H1 (cell line): ENCODE data around the gene ITPR3. TPM values are rescaled to one million over a fixed set of nuclear protein-coding genes. Genes with fewer than 3 reads are reported as not detected.

Source experiments
- CTCF ChIA-PET: fragments of 300-600 bp; sonication (Branson Sonifier 250); formaldehyde crosslinking; loops from one replicate; lab custom pipeline; 2021; ENCODE audit not compliant: partially characterized antibody; lab: Charles Lee
- POLR2A ChIA-PET: fragments of 300-600 bp; sonication (Branson Sonifier 250); formaldehyde crosslinking; loops from one replicate; lab custom pipeline; 2021; ENCODE audit warnings: inconsistent platforms; ENCODE audit not compliant: partially characterized antibody; lab: Charles Lee
- DNase-seq, 2 experiments: peaks; one replicate each; pipeline versions ENCODE4 v3.0.0 to v3.0.0-alpha.2; 2010 to 2022; ENCODE audit warnings: low spot score in 2 of 2, low read depth in 1 of 2, mixed read lengths in 1 of 2
- FAIRE-seq: peaks from 2 replicates; lab custom pipeline; 2011; peaks lifted over from hg19 to GRCh38; lab: Jason Lieb, UNC
- H2AFZ ChIP-seq: 2 replicates; pipeline ENCODE4 v1.8.1; 2012; ENCODE audit warnings: low read length, inconsistent platforms
- H2AK5ac ChIP-seq: 2 replicates; pipeline ENCODE4 v1.6.1; 2013; ENCODE audit warnings: low read depth, low read length
- H2BK120ac ChIP-seq: replicated peaks from 2 replicates; pipeline ENCODE3; 2013; ENCODE audit warnings: low read depth, low read length, inconsistent platforms
- H2BK12ac ChIP-seq: 2 replicates; pipeline ENCODE4 v1.6.1; 2013; ENCODE audit warnings: low read depth, low read length
- H2BK15ac ChIP-seq: 2 replicates; pipeline ENCODE4 v1.6.1; 2013; ENCODE audit warnings: low read length
- H2BK20ac ChIP-seq: 2 replicates; pipeline ENCODE4 v1.6.1; 2013; ENCODE audit warnings: low read length
- H2BK5ac ChIP-seq: 2 replicates; pipeline ENCODE4 v1.6.1; 2013; ENCODE audit warnings: low read depth, low read length
- H3K14ac ChIP-seq: 2 replicates; pipeline ENCODE4 v1.6.1; 2013; ENCODE audit warnings: inconsistent platforms; ENCODE audit not compliant: insufficient read length
- H3K18ac ChIP-seq: 2 replicates; pipeline ENCODE4 v1.6.1; 2013; ENCODE audit warnings: low read length; ENCODE audit errors: extremely low read depth
- H3K23ac ChIP-seq: 2 replicates; pipeline ENCODE4 v1.6.1; 2013; ENCODE audit warnings: inconsistent platforms; ENCODE audit not compliant: insufficient read length
- H3K23me2 ChIP-seq: 2 replicates; pipeline ENCODE4 v1.6.1; 2013; ENCODE audit warnings: low read depth, low read length
- H3K27ac ChIP-seq: 2 replicates; pipeline ENCODE4 v1.6.1; 2011; ENCODE audit warnings: low read depth, low read length, inconsistent platforms
- H3K27me3 ChIP-seq, 4 experiments: replicated peaks in 1 of 4; 1 replicate in 1 of 4; 2 replicates in 3 of 4; pipeline versions ENCODE4 v1.6.1 to v1.8.1; 2011 to 2013; ENCODE audit warnings: low read length in 3 of 4, mild to moderate bottlenecking in 3 of 4, inconsistent platforms in 2 of 4, mixed read lengths in 2 of 4, moderate library complexity in 1 of 4; ENCODE audit not compliant: control insufficient read depth in 3 of 4, insufficient read depth in 3 of 4; ENCODE audit errors: extremely low read depth in 1 of 4
- H3K36me3 ChIP-seq, 4 experiments: 2 replicates each; pipeline versions ENCODE4 v1.6.1 to v1.8.1; 2011 to 2013; ENCODE audit warnings: mild to moderate bottlenecking in 4 of 4, low read length in 3 of 4, moderate library complexity in 2 of 4, control low read depth in 1 of 4, inconsistent platforms in 1 of 4; ENCODE audit not compliant: insufficient read depth in 4 of 4, control insufficient read depth in 2 of 4
- H3K4ac ChIP-seq: replicated peaks from 2 replicates; pipeline ENCODE3; 2013; ENCODE audit warnings: low read length, low read depth, mixed read lengths, inconsistent platforms; ENCODE audit not compliant: insufficient read length
- H3K4me1 ChIP-seq, 4 experiments: replicated peaks in 1 of 4; 1 replicate in 1 of 4; 2 replicates in 3 of 4; pipeline versions ENCODE4 v1.6.1 to v1.8.1; 2011 to 2013; ENCODE audit warnings: low read length in 3 of 4, inconsistent platforms in 2 of 4, mixed read lengths in 1 of 4; ENCODE audit not compliant: insufficient read depth in 4 of 4, control insufficient read depth in 3 of 4
- H3K4me2 ChIP-seq, 2 experiments: 2 replicates each; pipeline versions ENCODE4 v1.6.1 to v1.8.1; 2011 to 2013; ENCODE audit warnings: low read depth in 2 of 2, low read length in 2 of 2, control low read depth in 1 of 2, inconsistent platforms in 1 of 2, mild to moderate bottlenecking in 1 of 2; ENCODE audit not compliant: insufficient read depth in 1 of 2
- H3K4me3 ChIP-seq, 4 experiments: fragments of 200-600, 300-600 bp in 1 of 4; sonication (generic), shearing (Covaris generic), sonication (Bioruptor Twin) in 1 of 4; 2 replicates each; pipeline versions ENCODE4 v1.5.1 to v1.8.1; 2011 to 2016; ENCODE audit warnings: low read length in 4 of 4, low read depth in 3 of 4, control low read depth in 2 of 4, inconsistent platforms in 2 of 4, mild to moderate bottlenecking in 2 of 4, mixed read lengths in 1 of 4, moderate library complexity in 1 of 4; ENCODE audit not compliant: insufficient read depth in 2 of 4; ENCODE audit errors: extremely low read depth in 1 of 4
- H3K56ac ChIP-seq: replicated peaks from 2 replicates; pipeline ENCODE3; 2013; ENCODE audit warnings: low read depth, mild to moderate bottlenecking, mixed read lengths, low read length, inconsistent platforms; ENCODE audit not compliant: insufficient read length
- H3K79me1 ChIP-seq: 2 replicates; pipeline ENCODE4 v1.6.1; 2013; ENCODE audit warnings: low read depth, low read length, control low read depth
- H3K79me2 ChIP-seq, 2 experiments: 2 replicates each; pipeline versions ENCODE4 v1.6.1 to v1.8.1; 2012 to 2013; ENCODE audit warnings: low read length in 2 of 2, mild to moderate bottlenecking in 2 of 2, inconsistent platforms in 1 of 2; ENCODE audit not compliant: insufficient read depth in 2 of 2, control insufficient read depth in 1 of 2
- H3K9ac ChIP-seq, 4 experiments: replicated peaks in 1 of 4; 1 replicate in 1 of 4; 2 replicates in 3 of 4; pipeline versions ENCODE4 v1.6.1 to v1.8.1; 2011 to 2013; ENCODE audit warnings: low read depth in 3 of 4, low read length in 3 of 4, control low read depth in 2 of 4, mild to moderate bottlenecking in 2 of 4, moderate library complexity in 2 of 4, inconsistent platforms in 1 of 4; ENCODE audit errors: extremely low read depth in 1 of 4
- H3K9me3 ChIP-seq, 2 experiments: 2 replicates each; pipeline versions ENCODE4 v1.6.1 to v1.8.1; 2012 to 2013; ENCODE audit warnings: mild to moderate bottlenecking in 2 of 2, moderate library complexity in 2 of 2, control low read depth in 1 of 2, inconsistent platforms in 1 of 2, low read depth in 1 of 2, low read length in 1 of 2, mixed read lengths in 1 of 2; ENCODE audit not compliant: insufficient read depth in 2 of 2
- H4K20me1 ChIP-seq, 2 experiments: replicated peaks in 1 of 2; 2 replicates each; pipeline versions ENCODE3 to v1.8.1; 2011 to 2013; ENCODE audit warnings: inconsistent platforms in 2 of 2, low read length in 2 of 2, mild to moderate bottlenecking in 1 of 2; ENCODE audit not compliant: insufficient read depth in 2 of 2, control insufficient read depth in 1 of 2
- H4K5ac ChIP-seq: 2 replicates; pipeline ENCODE4 v1.6.1; 2013; ENCODE audit warnings: low read length, low read depth, mixed read lengths, inconsistent platforms; ENCODE audit not compliant: insufficient read length
- H4K8ac ChIP-seq: 2 replicates; pipeline ENCODE4 v1.8.0; 2013; ENCODE audit warnings: mild to moderate bottlenecking, moderate library complexity, low read length, inconsistent platforms; ENCODE audit not compliant: insufficient read depth; ENCODE audit errors: extremely low read depth
- H4K91ac ChIP-seq: replicated peaks from 2 replicates; pipeline ENCODE3; 2013; ENCODE audit warnings: low read length, mixed read lengths, inconsistent platforms; ENCODE audit not compliant: insufficient read length
- CHD2 ChIP-seq: IDR thresholded peaks from 2 replicates; pipeline ENCODE4 v1.6.1; 2012; ENCODE audit warnings: low read length, improper control_type of control experiment
- WGBS, 2 experiments: shearing (Covaris generic) in 1 of 2; methylation state at CpG; one replicate each; pipeline versions ENCODE4 v1.1.6 to v1.1.7; 2013 to 2015; ENCODE audit warnings: low lambda C conversion rate in 2 of 2, mixed read lengths in 2 of 2, inconsistent platforms in 1 of 2, low coverage in 1 of 2, missing lambda C conversion rate in 1 of 2; ENCODE audit not compliant: insufficient replicate concordance in 2 of 2, insufficient coverage in 1 of 2, insufficient read length in 1 of 2; ENCODE audit errors: extremely low coverage in 1 of 2, missing lambda C conversion rate in 1 of 2; 5-methylcytosine and 5-hydroxymethylcytosine counted together
- polyA plus RNA-seq, 7 experiments: library from polyadenylated mRNA; depleted of rRNA in 3 of 7; stranded (reverse) in 5 of 7; unstranded in 2 of 7; fragments of >200 nt in 5 of 7; fragments of 200-250 nt in 2 of 7; gene quantifications; 1 replicate in 5 of 7; 2 replicates in 1 of 7; 4 replicates in 1 of 7; pipeline versions ENCODE4 v1.2.1 to v1.2.3, GENCODE V29; 2011 to 2013; ENCODE audit warnings: missing spikeins in 2 of 7, mixed read lengths in 2 of 7
- total RNA-seq: library from RNA; stranded (reverse); fragmentation: NEBNext Ultra II Directional; extraction: Animal tissue kit (Norgen Biotek cat#: 25700); gene quantifications from 2 replicates; pipeline ENCODE4 v1.2.1, GENCODE V29; 2021

ITPR3 gene
- total and polyA plus RNA-seq, 2 of the 8 experiments (the other 6 are each of a cell fraction or from before 2014, with no cell fraction given) = 29.1 to 45.7 TPM

- no peak overlapping the region for H3K4ac ChIP-seq
- FAIRE-seq (no peak), DNase-seq (no peak)
- H4K91ac ChIP-seq = no peak overlapping the region
- H4K20me1 ChIP-seq = peaks cover 0 to 9% of the 10 kb centered on the region in 2 experiments
- no peaks in the 10 kb centered on the region for H3K9me3 ChIP-seq
- peaks cover 7 to 32% (median 26%) of the 10 kb centered on the region in 4 experiments for H3K36me3 ChIP-seq
- H3K18ac ChIP-seq = no peak overlapping the region
- H4K8ac ChIP-seq = peak overlapping the region; percentile 57; the same call in 1 of the 2 replicates
- no peak overlapping the region for H2BK15ac ChIP-seq
- H3K14ac ChIP-seq = no peak overlapping the region
- no peaks in the 10 kb centered on the region for H3K79me1 ChIP-seq
- no peak for TF ChIP-seq CHD2
- TF ChIP-seq, all 59 proteins: peak for 0
- H3K27ac ChIP-seq = no peak overlapping the region
- no peak overlapping the region for H2BK120ac ChIP-seq
- no peak overlapping the region for H2AK5ac ChIP-seq
- no peak overlapping the region for H4K5ac ChIP-seq
- WGBS, 2 experiments = 86% methylated on average over 7 of the region's 7 CpGs; no CpG with 5 or more reads in 1 of the 2 experiments
- H3K4me1 ChIP-seq = peaks cover 0 to 2% (median 0%) of the 10 kb centered on the region in 4 experiments; a peak in 1 of 7 replicates
- H3K4me2 ChIP-seq = no peak overlapping the region
- no peak overlapping the region for H3K9ac ChIP-seq
- H2AFZ ChIP-seq = no peak overlapping the region
- no peak overlapping the region for H2BK12ac ChIP-seq
- H3K79me2 ChIP-seq = no peaks in the 10 kb centered on the region
- H2BK5ac ChIP-seq = no peak overlapping the region
- no peak overlapping the region for H3K23ac ChIP-seq
- CTCF ChIA-PET = interaction anchor here (0.6 to 1.6 kb wide), 6 partner anchors 10 to 70 kb away, joined by 3 to 8 read pairs (median 3); no protein-coding TSS in a partner anchor
- H2BK20ac ChIP-seq = no peak overlapping the region
- H3K23me2 ChIP-seq = no peaks in the 10 kb centered on the region
- H3K4me3 ChIP-seq = no peak overlapping the region
- POLR2A ChIA-PET = interaction anchor here (1.1 to 1.5 kb wide), 3 partner anchors 10 to 39 kb away, joined by 3 to 5 read pairs (median 4); no protein-coding TSS in a partner anchor
- no peaks in the 10 kb centered on the region for H3K27me3 ChIP-seq
- no peak overlapping the region for H3K56ac ChIP-seq
Measured at GRCh38 chr6:33675968-33676367, 54.8 kb downstream of the ITPR3 start.
